Activated CD4-positive, alpha-beta T cell treated with anti-CD3 and anti-CD28 coated beads, Interleukin-2, amount 50 U/mL, for 48 hours (primary cell): Measurements from ENCODE around the gene WNT5A.

Experiments
- DNase-seq, 2 experiments: peaks; one replicate each; pipeline ENCODE4 v3.0.0-alpha.2; 2020

Gene WNT5A

GRCh38 chr3:55442861-55443260, 44.2 kb downstream of the WNT5A start:
- no peak for DNase-seq

GRCh38 chr3:55441499-55441898, 45.6 kb downstream of the WNT5A start:
- DNase-seq: no peak

GRCh38 chr3:55440104-55440708, 46.9 kb downstream of the WNT5A start:
- no peak for DNase-seq

GRCh38 chr3:55439657-55440056, 47.4 kb downstream of the WNT5A start:
- no peak for DNase-seq

GRCh38 chr3:55436644-55437043, 50.5 kb downstream of the WNT5A start:
- DNase-seq: no peak

GRCh38 chr3:55435491-55435890, 51.6 kb downstream of the WNT5A start:
- no peak for DNase-seq

GRCh38 chr3:55434789-55435188, 52.3 kb downstream of the WNT5A start:
- DNase-seq: peak; percentile 2 to 13

GRCh38 chr3:55431041-55431440, 56.1 kb downstream of the WNT5A start:
- no peak for DNase-seq

- no peak for DNase-seq
These were observed 59.4 kb downstream of the WNT5A start for GRCh38 chr3:55427739-55428138.

- no peak for DNase-seq
These were observed 60.6 kb downstream of the WNT5A start for GRCh38 chr3:55426486-55426885.

GRCh38 chr3:55423782-55424181, 63.3 kb downstream of the WNT5A start:
- no peak for DNase-seq

- no peak for DNase-seq
These were observed 69.9 kb downstream of the WNT5A start for GRCh38 chr3:55417211-55417610.

GRCh38 chr3:55416331-55416821, 70.7 kb downstream of the WNT5A start:
- DNase-seq: no peak
